NOMO-1 treated with dmso at 0.1 percent for 144 hours (cell line): ENCODE data around the gene BEGAIN.

Experiments used
- DNase-seq: peaks from one replicate; lab custom pipeline; 2025; ENCODE audit not compliant: unreplicated experiment; lab: John Stamatoyannopoulos, UW

Gene BEGAIN

GRCh38 chr14:100602621-100603230 is 15.5 kb upstream of the BEGAIN start:
- DNase-seq, result no peak

DNA sequence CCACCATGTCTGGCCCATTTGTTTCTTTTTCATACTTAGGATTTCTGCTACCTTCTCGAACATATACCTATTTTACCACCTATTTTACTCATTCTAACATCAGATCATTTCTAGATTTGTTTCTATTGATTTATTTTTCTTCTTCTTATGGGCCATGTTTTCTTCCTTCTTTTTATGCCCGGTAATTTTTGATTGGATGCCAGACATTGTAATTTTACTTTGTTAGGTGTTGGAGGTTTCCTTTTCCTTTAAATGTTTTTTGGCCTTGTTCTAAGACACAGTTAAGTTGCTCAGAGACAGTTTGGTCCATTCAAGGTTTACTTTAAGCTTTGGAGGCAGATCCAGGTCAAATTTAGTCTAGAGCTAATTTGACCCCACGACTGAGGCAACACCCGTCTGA is 14.7 kb upstream of the BEGAIN start:
- no peak for DNase-seq

- DNase-seq, result no peak
These were observed 13.8 kb upstream of the BEGAIN start for GRCh38 chr14:100601064-100601463.

GRCh38 chr14:100599981-100600380 is 12.8 kb upstream of the BEGAIN start:
- peak; percentile 5 for DNase-seq

DNA sequence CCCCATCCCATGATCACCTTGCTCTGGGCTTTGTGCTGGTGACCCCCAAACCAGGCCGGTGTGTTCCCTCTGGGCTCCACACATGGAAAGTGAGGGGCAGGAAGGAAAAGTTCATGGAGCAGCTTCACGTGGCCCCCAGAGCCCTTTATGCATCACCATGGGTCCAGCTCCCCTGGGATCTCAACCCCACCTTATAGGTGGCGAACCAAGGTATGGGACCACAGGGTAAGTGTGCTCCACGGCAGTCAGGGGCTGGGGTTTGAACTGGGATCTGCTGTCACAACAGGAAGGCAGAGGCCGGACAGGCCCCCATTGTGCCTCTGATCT is 7.4 kb upstream of the BEGAIN start:
- DNase-seq, result no peak

DNA sequence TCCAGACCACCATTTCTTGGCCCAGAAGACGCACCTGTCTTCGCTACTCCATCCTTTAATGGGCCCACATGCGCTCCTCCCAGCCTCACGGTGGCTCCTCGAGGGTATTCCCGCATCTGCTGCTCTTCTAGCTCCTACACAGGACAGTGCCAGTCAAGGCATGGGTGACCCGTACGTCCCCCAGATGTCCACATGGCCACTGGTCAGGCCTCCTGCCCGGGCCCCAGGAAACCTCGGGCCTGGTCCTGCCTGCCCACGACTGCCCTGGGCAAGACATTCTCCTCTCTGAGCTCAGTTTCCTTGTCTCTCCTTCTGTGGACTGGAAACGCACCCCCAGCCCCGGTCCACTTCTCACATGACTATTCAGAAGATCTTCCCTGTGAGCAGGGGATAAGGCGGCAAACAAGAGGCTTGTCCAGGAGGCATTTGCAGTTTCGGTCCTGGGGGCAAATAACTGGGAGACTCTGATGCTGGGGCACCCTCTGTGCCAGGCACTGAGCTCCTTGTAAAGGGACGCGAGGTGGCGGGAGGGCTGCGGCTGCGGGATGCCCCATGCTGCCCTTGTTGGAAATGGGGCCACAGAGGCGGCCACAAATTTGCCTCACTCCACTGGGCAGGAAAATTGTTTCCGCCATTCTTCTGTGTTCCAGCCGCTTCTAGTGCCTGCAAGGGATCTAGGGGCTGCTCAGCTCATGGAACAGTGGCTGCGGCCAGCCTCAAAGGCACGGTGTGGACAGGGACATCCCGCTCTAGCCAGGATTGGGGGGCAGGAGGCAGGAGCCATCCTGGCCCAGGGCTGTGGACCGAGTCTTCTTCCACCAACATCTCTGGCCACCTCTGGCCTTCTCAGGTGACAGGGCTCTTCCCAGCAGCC is 6.8 kb upstream of the BEGAIN start:
- DNase-seq, result no peak

DNA sequence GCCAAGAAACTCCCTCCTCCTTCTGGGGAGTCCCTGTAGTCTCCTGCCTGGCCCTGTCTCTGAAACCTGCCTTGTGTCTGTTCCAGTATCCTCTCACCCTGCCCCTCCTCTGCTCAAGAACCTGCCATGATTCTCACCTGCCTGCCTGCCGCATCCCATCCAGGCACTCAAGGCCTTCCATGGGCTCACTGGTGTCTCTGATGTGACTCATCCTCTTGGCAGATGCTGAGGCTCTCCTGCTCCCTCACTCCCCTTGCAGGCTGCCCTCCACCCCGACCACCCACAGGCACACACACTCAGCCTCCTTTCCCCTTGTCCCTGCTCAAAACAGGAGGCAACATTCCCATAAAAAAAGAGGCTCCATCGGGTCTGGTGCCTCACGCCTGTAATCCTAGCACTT is 5.8 kb upstream of the BEGAIN start:
- DNase-seq, result no peak

GRCh38 chr14:100592461-100592891 is 5.3 kb upstream of the BEGAIN start:
- no peak for DNase-seq

GRCh38 chr14:100591453-100592371 is 4.5 kb upstream of the BEGAIN start:
- DNase-seq, result no peak

- no peak for DNase-seq
These were observed 3.7 kb upstream of the BEGAIN start for GRCh38 chr14:100590726-100591452.

DNA sequence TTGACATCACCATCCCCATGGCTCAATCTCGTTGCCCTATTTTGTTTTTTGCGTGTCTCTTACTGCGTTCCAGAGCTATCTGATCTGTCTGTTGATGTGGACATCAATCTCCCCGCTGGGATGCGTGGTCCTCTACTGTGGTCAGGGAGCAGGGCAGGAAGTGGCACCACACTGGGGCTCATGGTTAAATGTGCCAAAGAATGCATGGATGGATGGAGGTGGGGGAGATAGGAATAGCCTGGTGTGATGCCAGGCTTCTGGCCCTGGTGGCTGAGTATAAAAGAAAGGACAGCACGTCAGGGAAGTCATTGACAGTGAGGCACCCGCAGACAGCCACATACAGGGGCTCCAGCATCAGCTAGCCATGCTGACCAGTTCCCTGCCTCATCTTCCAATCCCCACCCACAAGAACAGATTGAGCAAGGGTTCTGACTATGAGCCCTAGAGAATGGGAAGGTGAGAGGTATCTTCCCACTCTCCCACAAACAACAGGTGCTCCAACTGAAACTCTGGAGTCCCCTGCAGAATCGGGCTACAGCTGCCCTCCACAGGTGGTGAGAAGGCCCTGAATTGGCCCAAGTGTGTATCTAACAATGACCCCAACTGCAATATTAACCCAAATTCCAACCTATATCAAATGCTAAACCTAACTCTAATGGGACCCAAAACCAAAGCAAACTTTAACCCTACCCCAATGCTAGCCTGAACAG is 2.7 kb upstream of the BEGAIN start:
- DNase-seq, result no peak

DNA sequence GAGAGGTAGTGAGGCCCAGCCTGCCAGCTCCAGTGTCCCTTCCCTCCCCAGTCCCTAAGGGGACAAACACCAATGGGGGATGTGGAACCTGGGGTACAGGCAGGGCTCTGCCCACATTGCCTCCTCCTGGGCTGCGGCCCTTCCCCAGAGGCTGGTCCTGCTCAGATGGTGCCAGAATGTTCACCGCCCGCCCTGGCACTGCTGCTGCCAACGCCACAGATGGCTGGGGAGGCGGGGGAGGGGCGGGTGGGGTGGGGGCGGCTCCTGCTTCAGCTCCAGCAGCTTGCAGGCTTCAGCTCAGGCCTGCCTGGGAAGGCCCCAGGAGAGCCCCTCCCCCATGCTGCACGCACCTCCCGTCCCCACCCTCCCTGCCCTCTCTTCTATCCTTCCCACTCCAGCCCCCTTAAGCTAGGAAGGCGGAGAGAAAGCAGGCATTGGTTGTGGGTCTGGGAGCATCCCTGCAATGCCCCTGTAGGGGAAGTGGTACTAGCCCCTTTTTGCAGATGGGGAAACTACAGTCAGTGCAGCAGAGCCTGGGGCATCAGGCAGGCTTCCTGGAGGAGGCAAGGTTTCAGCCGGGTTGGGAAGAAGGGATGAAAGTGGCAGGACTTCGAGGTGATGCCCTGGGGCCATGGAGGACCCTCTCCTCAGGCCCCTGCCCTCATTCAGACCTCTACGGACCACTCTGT is 2.0 kb upstream of the BEGAIN start:
- DNase-seq, result no peak

- no peak for DNase-seq
These were observed 1.5 kb upstream of the BEGAIN start for GRCh38 chr14:100588671-100589070.

DNA sequence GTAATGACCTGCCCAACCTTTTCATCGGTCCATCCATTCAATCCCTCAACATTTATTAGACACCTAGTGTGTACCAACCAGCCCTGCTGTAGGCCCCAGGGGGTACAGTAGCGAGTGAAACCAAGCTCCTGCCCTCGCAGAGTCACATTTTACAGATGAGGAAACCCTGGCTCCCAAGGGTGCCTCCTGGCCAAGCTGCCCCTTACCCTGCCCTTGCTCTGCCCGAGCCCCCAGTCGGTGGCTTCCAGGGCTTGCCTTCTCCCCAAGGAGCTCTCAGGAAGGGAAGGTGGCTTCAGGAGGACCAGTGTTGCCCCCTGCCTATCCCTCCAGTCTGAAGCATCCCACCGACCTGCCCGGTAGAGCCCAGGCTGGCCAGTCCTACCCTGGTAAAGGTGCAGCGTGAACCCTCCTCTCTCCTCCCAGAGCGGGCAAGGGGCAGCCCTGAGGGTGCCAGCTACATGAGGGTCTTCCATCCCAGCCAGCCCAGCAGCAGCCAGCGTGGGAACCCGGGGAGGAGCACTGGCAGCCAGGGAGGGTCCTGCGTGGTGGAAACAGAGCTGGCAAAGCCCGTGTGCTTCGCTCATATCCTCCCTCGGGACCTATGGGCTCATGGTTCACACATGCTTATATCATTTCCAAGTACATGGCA is 670 bp upstream of the BEGAIN start:
- no peak for DNase-seq

GRCh38 chr14:100586403-100587085 is 673 bp downstream of the BEGAIN start:
- no peak for DNase-seq

DNA sequence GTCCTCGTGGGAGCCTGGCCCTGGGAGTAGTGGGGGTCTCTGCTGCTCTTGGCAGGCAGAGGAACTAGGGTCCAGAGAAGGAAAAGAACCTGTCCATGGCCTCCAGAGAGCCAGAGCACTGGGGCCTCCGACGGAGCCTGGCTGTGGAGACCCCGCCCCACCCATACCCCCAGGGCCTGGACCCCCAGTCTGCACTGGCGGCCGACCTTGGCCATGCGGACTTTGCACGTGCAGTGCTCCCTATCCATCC is 1.1 kb downstream of the BEGAIN start:
- no peak for DNase-seq

- no peak for DNase-seq
These were observed 1.6 kb downstream of the BEGAIN start for GRCh38 chr14:100585448-100586152.
